HG02943 (cell line): ENCODE data around the gene MAP3K5.

ENCODE experiments used
- ATAC-seq: cut with Tn5 transposase; IDR thresholded peaks from one replicate; pipeline ENCODE4 v1.9.1; 2021; ENCODE audit warnings: mild to moderate bottlenecking, low read depth, moderate library complexity; ENCODE audit not compliant: unreplicated experiment

Gene MAP3K5

DNA sequence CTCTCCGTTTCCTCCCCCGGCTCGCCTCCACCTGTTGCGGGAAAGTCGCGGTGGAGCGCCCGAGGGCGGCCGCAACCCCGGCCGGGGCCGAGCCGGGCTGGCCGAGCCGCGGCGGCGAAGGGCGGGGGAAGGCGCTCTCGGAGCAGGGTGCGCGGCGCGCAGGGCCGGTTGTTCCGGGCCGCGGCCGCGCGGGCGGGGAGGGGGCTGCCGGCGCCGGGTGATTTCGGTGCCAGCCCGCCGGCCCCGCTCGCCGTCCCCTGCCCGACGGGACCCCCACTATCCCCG lies 242.3 kb downstream of the MAP3K5 start:
- ATAC-seq: peak; percentile 44

DNA sequence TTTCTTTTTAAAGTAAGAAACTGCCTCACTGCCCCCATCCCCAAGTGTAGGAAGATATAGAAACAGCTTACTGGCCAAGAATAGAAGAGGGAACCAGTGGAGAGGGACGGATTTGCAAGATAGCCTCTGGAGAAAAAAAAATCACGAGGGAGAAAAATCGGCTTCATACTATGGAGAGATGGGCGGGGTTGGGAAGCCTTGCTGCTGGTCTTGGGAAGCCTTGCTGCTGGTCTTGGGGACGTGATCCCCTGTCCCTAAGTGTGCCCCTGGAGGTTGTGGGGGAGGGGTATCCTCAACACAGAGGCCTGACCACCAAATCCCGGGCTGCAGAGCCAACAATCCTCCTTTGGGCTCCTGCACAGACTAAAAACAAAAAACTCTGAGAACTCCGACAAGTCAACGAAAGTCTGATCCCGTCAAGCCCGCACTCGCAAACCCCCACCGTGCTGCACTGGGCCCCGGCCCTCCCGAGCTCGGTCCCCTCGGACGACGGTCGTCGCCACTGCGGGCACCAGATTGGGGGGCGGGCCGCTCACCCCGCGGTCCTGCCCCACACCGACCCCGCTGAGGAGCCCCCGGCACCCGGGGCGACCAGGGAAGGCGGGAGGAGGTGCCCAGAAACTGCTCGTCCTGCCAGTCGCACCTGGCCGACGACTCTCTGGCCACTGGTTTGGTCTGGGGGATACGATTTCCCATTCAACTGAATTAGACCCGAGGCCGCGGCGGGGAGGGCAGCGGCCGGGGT lies 242.8 kb downstream of the MAP3K5 start:
- ATAC-seq: peak; percentile 11

DNA sequence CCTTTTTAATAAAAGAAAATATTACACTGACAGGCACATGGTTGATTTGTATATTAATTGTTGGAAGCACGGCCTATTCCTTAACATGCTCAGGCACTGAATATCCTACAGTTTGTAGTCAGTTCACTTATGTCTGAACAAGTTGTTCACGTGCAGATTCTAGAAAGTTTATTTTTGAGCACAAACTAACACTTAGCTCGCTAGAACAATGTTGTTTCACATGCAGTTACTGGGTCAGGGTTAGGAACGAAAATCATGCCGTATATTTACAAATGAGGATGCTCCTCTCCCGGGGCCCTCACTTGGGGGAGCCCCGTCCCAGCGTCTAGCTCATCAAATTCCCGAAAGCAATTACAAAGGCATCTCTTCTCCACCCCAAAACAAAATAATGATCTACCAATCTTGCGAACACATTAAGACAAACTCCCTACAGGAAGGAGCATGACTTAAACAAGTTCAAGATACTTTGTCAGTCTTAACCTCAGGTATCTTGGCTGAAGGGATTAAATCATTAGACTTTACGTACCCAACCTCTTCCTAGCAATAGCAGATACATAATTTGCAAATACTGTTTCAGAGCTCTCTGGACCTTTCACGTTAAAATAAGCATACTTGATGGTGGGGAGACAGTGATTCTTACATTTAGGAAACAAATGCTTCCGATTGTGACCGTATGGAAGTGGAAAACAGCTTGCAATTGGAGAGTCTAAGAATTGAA lies 243.5 kb downstream of the MAP3K5 start:
- ATAC-seq: no peak

DNA sequence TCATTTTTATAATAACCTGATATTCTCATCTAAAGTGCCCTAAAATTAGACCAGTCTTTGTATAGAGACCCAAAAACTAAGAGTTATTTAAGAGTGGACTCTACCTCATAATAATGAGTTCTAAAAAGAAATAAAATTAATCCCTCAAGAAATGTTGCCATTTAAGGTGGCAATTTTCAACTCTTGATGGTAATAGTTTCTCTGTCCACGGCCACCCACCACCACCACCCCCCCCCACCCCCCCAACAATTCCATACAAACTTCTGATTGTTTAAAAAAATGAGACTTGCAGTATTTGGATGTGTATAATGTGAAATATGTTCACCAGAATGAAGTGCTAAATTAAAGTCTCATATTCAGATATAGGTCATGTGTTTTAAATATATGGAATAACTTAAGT lies 244.4 kb downstream of the MAP3K5 start:
- no peak for ATAC-seq

DNA sequence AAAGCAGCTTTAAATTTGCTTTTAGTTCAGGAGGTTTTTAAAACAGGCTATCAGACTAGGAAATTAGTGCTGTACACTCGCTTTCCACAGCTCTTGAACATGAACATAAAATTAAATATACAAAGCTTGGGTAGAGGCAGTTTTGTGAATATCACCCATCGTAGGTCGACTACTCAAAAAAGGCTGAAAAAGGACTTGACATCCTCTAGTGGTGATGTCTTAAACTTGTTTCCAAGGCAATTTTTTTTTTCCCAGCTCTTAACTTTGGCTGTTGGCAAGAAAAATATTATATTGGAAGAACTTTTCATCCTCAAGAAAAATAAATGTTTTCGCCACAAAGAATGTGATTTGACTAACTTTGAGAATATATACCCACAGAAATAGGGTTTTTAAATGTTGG lies 244.9 kb downstream of the MAP3K5 start:
- ATAC-seq: no peak

DNA sequence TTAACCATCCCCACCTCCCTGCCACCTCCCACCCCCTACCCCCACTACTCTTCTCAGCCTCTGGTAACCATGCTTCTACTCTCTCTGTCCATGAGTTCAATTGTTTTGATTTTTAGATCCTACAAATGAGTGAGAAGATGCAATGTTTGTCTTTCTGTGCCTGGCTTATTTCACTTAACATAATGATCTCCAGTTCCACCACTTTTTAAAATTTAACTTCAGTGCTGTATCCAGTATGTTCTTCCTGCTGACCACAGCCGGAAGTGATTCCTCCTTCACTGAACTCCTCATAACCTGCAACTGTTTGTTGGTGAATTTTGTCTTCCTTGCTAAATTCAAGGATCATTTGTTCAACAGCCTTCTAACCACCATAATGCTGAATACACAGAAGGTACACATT lies 245.9 kb downstream of the MAP3K5 start:
- ATAC-seq: no peak

DNA sequence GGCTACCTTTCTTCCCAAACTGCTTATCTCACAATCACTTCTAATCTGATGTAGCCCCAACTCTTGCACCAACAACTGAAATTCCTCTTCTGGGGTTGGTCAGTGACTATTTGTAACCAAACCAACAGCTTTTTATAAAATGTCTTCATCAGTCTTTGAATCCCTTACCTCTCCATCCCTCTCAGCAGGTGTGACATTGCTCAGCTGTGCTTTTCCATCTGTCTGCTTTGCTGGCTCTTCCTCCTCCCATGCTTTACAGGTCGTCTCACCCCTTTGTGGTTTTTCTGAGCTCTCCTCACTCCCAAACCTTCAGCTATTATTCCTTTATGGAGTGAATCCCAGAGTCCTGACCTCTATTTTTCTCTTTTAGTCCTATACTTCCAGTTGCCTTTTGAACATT lies 248.0 kb downstream of the MAP3K5 start:
- no peak for ATAC-seq

DNA sequence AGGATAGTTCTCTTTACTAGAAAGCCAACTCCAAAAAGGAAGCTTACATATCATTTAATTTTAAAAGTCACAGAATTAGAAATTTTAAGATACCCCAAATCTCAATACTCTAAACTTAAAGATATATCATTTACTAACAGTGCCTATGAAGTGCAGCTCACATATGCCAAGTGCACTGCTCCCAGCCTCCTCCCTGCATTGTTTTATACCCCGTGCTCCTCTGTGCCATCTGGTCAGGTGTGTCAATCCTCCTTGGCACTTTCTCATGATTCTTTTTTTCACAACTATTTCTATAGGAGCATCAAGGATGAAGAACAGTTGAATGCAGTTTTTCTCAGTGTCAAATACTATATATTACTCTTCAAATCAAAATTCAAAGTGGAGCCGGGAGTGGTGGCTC lies 250.9 kb downstream of the MAP3K5 start:
- no peak for ATAC-seq

DNA sequence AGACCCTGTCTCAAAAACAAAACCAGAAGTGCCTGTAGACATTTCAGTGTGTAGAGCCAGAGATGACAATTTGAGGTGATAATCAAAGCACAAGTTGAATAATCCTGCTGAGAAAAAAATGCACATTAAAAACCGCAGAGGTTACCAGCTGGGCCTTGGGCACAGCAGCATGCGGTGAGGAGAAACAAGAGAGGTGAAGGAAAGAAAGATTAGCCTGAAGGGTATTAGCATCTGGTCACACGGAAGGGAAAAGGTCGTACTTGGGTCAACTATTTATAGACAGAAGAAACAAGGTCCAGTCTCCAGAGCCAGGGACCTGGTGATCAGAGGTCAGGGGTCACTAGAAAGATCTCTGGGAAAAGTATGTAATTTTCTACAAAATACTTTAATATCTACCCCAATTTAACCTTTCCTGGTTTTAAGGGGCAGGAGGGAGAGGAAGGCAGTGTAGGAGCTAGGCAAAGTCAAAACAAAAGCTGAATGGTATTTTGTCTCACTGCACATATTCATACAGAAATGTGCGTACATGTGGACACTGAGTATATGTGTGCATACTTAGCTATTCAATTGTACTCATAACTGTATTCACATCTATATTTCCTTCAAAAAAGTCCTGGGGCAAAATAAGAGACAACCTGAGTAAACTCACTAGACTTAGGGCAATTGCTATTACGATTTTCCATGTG lies 252.2 kb downstream of the MAP3K5 start:
- no peak for ATAC-seq

DNA sequence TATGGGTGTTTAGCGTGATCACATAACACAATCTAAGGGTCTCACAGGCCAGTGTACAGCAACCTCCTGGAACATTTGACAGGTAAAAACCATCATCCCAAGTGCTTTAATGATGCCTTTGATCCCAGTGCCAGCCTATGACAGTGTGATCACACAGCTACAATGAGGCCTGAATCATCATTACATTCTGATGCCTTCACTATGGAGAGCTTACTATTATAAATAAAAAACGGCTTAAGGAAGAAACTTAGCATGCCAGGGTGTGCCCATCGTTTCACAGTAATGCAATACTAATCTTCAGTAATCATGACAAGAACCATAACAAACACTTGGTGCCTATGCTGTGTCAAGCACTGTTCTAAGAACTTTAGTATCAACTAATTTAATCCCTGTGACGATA lies 253.4 kb downstream of the MAP3K5 start:
- ATAC-seq: no peak

DNA sequence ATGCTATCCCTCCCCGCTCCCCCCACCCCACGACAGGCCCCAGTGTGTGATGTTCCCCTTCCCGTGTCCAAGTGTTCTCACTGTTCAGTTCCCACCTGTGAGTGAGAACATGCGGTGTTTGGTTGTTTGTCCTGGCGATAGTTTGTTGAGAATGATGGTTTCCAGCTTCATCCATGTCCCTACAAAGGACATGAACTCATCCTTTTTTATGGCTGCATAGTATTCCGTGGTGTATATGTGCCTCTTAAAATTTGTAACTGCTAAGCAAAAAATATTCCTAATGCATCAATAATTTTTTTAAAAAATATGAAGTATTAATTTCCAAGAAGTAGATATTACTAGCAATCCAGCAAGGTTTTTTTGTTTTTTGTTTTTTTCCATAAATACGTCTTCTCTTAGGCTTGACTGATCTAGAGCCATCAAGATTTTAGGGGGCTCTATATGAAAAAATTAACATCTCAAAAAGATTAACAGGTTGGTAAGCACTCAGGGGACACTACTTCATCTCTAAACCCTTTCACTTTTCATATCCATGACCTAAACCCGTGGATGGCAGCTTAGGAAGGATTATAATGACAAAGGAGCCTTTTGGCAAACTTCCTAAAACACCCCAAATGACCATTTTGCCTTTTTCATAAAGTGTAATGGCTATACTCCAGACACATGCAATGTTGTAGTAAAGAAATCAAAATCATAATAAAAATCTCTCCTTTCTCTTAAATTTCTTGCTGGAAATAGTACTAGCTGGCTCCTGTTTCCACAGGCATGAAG lies 256.2 kb downstream of the MAP3K5 start:
- ATAC-seq: no peak

DNA sequence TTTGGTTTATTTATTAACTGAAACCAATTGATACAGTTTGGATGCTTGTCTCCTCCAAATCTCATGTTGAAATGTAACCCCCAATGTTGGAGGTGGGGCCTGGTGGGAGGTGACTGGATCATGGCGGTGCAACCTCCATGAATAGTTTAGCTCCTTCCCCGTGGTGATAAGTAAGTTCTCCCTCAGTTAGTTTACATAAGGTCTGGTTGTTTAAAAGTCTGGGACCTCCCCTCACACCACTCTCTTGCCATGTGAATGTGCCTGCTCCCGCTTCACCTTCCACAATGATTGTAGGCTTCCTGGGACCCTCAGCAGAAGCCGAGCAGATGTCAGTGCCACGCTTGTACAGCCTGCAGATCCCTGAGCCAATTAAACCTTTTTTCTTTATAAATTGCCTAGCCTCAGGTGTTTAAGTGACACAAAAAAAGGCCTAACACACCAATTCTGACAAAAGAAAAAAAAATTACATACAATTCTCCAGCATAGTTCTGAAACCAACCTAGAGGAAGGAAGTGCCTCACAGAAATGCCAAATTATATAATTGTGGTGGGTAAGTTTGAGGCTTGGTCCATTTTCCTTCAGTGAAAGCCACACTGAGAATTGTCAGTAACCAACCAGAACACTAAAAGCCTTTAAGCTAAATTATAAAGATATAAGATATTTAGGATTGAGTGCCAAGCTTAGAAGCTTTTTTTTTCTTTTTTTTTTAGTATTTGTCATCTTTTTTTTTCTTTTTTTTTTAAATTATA lies 257.1 kb downstream of the MAP3K5 start:
- no peak for ATAC-seq

DNA sequence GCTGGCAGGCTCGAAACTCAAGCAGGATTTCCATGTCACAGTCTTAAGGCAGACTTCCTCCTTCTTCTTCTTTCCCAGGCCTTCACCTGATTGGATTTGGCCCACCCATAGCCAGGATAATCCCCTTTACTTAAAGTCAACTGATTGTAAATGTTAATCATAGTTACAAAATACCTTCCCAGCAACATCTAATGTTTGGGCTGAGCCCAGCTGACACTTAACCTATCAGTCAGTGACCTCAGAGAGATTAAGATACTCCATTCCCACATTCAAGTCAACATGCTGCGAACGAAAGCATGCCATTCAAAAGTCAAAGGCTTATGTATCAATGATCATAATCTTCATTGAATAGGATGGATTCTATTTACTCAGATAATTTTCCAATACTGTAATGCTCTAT lies 258.0 kb downstream of the MAP3K5 start:
- no peak for ATAC-seq

DNA sequence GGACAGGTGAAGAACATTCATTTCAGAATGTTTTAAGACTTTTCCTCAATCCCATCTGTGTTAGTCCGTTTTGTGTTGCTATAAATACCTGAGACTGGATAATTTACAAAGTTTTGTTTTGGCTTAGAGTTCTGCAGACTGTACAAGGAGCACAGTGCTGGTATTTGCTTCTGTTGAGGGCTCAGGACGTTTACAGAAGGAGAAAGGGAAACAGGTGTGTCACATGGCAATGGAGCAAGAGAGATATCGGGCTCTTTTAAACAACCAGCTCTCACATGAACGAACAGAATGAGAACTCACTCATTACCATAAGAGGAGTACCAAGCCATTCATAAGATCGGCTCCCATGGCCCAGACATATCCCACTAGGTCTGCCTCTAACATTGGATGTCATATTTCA lies 258.8 kb downstream of the MAP3K5 start:
- ATAC-seq: no peak

DNA sequence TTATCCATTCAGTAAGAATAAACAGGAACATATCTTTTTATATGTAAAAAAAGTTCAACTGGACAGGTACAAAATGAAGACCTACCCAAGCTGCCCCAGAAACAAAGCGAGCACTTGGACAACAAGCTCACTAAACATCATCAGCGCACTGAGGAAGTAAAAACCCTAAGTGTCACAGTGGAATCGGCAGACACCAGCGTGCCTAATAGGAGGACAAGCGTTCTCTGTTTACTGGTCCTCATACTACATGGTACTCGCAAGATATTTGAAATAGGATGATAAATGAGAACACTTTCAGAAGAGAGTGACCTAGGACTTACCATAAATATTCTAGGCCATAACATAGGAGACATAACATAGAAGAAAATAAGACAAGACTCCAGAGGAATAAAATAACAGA lies 260.2 kb downstream of the MAP3K5 start:
- no peak for ATAC-seq

DNA sequence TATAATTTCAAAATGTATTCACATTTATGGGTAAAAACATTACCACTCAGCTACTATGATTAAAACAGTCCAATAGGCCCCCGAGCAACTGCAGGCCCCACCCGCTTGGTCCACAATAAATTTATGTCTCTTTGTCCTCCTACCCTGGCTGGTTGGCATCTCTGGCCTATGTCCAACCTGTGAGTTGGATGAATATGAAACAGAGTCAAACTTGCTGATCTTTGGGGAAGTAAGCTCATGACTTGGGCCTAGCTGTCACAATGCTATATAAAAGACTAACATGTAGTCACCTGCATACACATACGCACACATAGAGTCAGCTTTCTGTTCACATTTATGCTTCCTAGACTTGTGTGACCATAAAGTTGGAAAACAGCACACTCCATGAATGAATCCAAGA lies 262.6 kb downstream of the MAP3K5 start:
- ATAC-seq: no peak

DNA sequence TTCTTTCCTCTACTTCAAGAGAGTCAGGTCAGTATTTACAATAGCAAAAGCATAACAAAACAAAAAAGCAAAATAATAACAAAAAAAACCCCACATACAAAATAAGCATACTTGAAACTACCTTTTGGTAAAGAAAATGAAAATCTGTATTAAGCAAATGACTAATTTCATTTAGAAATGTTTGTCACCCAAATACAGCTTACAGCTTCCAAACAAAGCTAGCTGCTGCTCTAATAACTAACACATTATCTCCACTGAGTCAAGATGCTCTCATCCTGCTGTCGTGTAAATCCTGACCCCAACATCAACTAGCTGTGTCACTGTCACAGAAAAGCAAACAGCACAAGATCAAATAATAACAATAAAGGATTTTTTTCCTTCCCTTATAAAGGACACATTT lies 263.8 kb downstream of the MAP3K5 start:
- no peak for ATAC-seq

DNA sequence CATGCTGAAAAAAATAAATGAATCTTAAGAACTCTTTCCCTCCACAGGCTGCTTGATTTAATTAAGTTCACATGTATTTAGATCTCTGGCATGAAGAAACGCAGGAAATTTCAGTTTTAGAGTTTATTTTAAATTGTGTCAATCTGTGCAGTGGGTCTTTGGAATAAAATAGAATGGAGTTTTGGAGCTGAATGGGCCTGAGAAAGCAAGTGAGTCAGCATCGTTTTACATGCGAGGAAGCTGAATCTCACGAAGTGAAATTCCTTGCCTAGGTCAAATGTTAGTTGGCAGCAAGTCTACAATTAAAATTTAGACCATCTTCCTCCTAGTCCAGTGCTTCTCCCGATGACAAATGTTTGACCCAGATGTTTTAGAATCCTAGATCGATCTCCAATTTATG lies 264.4 kb downstream of the MAP3K5 start:
- ATAC-seq: no peak

DNA sequence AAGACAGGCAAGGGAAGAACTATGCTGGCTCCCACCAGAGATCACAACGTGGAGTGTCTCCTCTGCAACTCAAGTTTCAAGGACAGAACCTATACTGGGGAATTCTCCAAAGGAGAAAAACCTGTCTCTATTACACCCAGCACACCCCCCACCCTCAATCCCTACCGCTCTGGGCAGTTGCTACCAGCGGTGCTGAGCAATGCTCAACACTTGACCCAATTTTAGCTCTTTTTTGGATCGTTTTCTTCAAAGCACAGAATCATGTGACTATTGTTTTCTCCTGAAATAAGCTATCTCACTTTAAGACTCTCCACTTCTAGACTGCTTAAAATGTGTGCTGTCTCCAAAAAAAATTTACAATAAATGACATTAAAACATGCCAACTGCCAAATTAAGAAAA lies 265.3 kb downstream of the MAP3K5 start:
- ATAC-seq: no peak

DNA sequence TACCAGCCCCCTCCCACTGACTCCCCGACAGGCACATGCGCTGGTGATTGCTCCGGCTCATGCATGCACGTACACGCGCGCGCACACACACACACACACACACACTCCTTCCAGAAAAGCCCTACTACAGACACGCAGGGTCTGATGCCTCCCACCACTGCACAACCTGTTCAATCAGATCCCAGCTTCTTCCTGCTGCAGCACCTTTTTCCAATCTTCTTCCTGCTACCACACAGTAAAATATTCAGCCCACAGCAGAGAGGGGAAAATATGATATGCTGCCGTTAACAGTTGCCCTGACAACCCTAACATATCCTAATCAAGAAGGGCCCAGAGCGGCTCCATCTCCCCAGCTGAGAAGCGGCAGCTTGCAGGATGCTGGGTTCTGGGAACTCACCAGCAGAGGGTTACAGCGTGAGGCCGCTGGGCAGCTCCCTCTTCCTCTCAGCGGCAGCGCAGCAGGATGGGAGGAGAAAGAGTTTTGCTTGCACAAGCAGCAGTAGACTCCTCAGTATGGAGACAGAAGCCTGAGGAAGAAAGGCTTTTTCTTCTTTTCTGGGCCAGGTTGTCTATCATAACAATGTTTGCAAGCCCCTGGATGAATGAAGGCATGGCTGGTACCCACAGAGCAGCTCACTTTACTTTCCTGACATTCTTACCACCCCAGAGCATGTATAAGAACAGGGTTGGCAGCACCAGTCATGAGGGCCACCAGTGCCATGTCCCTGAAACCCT lies 265.9 kb downstream of the MAP3K5 start:
- ATAC-seq: no peak
